ENCODE measurements around the gene ORM2.

- no peak for TF ChIP-seq POLR2A (IDR thresholded peaks at IDR 0.05; ENCODE audit: low read depth, low read length)
- no peak for TF ChIP-seq POLR2AphosphoS5 (IDR thresholded peaks at IDR 0.05; ENCODE audit: low read depth, low read length)
- TF ChIP-seq TAF1 (IDR thresholded peaks at IDR 0.05; ENCODE audit: borderline replicate concordance, low read depth, low read length): no peak
Observed at GRCh38 chr9:114370251-114370967, 40.7 kb downstream of the ORM2 start.
